Liver (tissue), 3 donors: Measurements from ENCODE around the gene RFWD3.

Source experiments
- ATF3 ChIP-seq: IDR thresholded peaks from 2 replicates; pipeline ENCODE4 v1.6.1; 2016; ENCODE audit warnings: antibody characterized with exemption
- CTCF ChIP-seq: fragments of 150-350 bp; IDR thresholded peaks from 2 replicates; pipeline ENCODE4 v1.5.1; 2017; ENCODE audit warnings: improper control_type of control experiment, low read depth, low read length; ENCODE audit not compliant: missing input control
- JUND ChIP-seq, 2 donors: IDR thresholded peaks; 2 replicates each; pipeline ENCODE4 v1.6.1; 2016; ENCODE audit warnings: antibody characterized with exemption in 2 of 2
- RAD21 ChIP-seq, 2 donors: IDR thresholded peaks; 2 replicates each; pipeline ENCODE4 v1.6.1; 2016; ENCODE audit warnings: antibody characterized with exemption in 2 of 2, mild to moderate bottlenecking in 2 of 2
- SP1 ChIP-seq: IDR thresholded peaks from 2 replicates; pipeline ENCODE4 v1.6.1; 2018; ENCODE audit warnings: antibody characterized with exemption, mild to moderate bottlenecking
- YY1 ChIP-seq: IDR thresholded peaks from 2 replicates; pipeline ENCODE4 v1.6.1; 2016; ENCODE audit warnings: antibody characterized with exemption, mild to moderate bottlenecking
- TF ChIP-seq, protein P1 (sequence below): IDR thresholded peaks from 2 replicates; pipeline ENCODE4 v1.6.1; 2016; ENCODE audit warnings: antibody characterized with exemption
- donor health status: healthy.
- donor health status: healthy.

DNA sequence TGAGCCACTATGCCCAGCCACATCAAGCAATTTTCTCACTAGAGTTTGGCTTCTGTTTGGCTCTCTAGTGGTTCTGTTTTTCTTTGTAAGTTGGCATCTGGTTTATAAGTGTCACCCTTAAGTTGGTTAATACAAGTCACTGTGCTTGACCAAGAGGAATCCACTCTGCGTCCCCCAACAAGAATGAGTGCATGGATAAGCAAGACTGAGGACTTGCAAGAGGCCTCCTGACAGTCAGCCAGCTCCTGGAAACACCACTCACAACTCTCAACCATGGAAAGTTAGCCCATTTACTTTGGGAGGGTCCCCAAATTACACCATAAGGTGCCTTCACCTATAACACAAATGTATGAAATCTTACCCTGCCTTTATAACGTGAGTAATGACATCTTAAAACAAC is 7.6 kb downstream of the RFWD3 start:
- TF ChIP-seq CTCF (no peak), YY1 (no peak), SP1 (no peak), RAD21 (IDR thresholded peaks at IDR 0.05) (no peak), JUND (IDR thresholded peaks at IDR 0.05) (no peak), ATF3 (no peak)
- TF ChIP-seq, protein P1, sequence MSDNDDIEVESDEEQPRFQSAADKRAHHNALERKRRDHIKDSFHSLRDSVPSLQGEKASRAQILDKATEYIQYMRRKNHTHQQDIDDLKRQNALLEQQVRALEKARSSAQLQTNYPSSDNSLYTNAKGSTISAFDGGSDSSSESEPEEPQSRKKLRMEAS = no peak
